HG02798 (cell line): ENCODE data around the gene CLPX.
"Not testable (repeated sequence)": the region's sequence is repeated elsewhere in the genome, so short reads cannot be mapped to it uniquely, and the experiment has no call there.

Experiments used
- ATAC-seq: cut with Tn5 transposase; IDR thresholded peaks from one replicate; pipeline ENCODE4 v1.9.1; 2021; ENCODE audit warnings: mild to moderate bottlenecking; ENCODE audit not compliant: unreplicated experiment, poor library complexity

CLPX gene

DNA sequence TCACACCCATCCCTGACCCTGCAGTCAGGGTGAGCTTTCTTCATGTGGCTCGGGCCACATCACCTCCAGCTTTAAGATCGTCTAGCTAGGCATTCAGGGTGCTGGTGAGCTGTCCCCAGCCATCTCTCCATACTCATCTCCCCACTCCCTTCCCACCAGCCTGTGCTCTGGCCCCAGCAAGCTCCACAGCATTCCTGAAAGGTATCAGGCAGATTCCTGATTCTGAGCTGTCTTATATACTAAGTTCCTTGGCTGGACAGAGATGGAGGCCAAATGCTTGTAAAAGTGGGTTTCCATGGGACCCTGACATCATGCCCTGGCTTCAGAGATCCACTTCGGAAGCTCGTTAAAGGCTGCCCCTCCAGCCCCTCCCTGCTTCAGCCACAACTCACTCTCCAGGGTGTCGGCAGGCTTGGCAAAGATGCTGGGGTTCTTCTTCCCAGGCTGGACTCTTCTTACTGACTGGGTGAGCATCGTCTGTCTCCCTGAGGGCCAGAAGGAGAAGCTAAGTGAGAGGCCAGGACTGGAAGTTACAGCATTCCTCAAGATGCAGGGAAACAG lies 22.2 kb upstream of the CLPX start:
- ATAC-seq: no peak

DNA sequence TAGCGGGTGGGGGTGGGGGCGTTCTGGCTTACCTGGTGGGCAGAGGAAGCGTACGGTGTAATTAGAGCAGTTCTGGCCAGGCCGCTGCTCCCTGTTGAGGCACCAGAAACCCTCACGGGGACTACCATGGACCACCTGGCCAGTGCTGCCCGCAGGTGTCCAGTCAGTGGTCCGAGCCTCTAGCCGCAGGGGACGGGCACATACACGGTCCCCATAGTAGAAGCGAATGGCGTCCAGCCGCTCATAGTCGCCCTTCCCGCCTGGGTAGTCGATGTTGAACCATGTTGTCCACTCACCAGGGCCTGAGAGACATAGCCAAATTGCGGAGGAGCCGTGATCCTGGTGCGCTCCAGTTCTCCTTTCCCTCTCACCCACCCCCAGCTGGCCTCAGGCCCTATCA lies 21.6 kb upstream of the CLPX start:
- no peak for ATAC-seq

GRCh38 chr15:65204931-65205660 lies 20.0 kb upstream of the CLPX start:
- ATAC-seq: no peak

GRCh38 chr15:65204236-65204930 lies 19.2 kb upstream of the CLPX start:
- no peak for ATAC-seq

DNA sequence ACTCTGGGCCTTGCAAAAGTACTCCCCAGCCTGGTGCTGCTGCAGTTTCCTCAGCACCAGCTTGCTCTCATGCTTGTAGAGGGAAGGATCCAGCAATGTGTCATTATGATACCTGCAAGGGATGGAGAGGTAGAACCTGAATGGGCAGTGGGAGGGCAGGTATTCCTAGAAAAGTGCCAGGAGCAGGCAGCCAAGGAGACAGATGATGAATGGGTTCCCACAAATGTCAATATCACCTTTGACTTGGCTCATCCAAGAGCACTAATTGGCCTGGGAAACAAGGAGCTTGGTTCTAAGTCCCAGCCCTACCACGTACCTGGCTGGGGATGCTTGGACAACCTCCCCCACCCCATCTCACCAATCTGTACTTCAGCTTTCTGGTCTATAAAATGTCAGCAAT lies 16.8 kb upstream of the CLPX start:
- no peak for ATAC-seq

- no peak for ATAC-seq
Measured at GRCh38 chr15:65198571-65198970, 13.4 kb upstream of the CLPX start.

GRCh38 chr15:65197337-65197645 lies 12.1 kb upstream of the CLPX start:
- ATAC-seq: no peak

DNA sequence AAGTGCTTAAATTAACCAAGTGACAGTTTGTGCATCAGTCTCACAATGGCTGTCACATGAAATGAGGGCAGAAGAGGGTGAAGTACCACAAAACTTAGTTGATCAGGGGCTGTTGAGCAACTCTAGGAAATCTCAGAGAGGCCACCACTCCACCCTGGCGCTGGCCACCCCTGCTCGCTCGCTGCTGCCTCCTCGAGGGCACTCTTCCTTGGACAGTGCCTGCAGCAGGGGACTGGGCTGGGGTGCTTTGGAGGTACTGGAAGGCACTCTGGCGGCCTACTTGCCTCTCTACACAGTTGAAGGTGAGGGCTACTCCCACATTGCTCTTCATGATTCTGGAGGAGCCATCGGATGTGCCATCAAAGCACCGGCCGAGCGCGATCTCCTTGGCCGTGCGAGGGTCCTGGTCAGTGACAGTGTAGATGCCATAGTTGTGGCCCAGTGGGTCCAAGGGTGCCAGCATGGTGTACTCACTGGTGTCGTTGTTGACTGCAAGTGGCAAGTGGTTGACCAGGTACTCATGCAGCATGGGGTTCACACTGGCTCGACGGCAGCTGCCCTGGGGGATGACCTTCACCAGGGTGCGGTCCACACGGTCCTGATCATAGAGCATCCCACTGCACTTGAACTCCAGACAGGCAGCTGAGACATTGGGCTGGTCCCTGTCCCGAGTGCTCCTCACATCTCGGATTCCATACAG lies 11.6 kb upstream of the CLPX start:
- no peak for ATAC-seq

GRCh38 chr15:65195548-65195923 lies 10.4 kb upstream of the CLPX start:
- ATAC-seq: no peak

GRCh38 chr15:65194826-65195547 lies 9.8 kb upstream of the CLPX start:
- ATAC-seq: no peak

DNA sequence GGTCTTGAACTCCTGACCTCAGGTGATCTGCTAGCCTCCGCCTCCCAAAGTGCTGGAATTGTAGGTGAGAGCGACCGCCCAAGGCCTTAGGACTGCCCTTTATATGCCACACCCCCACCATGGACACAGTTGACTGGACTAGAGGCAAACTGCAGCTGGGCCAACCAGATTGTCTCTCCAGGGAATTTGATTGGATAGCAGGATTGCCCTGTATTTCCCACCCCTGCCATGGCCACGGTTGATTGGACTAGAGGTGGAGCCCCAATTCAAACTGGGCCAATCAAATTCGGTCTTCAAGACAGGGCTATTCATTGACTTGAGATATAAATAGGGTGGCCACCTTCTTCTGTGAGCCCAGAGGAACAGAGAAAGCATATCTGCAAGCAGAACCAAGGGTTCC lies 6.9 kb upstream of the CLPX start:
- no peak for ATAC-seq

- ATAC-seq: no peak
Measured at GRCh38 chr15:65189102-65189740, 4.1 kb upstream of the CLPX start.

DNA sequence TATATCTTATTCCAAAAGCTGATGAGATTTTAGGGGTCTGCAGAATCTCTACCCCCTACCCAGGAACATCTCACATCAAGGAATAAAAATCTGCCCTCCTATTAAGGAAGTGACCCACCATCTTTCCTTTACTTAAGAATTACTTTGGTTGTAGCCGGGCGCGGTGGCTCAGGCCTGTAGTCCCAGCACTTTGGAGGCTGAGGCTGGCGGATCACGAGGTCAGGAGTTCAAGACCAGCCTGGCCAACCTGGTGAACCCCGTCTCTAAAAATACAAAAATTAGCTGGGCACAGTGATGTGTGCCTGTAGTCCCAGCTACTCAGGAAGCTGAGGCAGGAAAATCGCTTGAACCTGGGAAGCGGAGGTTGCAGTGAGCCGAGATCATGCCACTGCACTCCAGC lies 3.3 kb upstream of the CLPX start:
- not testable (repeated sequence) for ATAC-seq

- ATAC-seq: peak; percentile 19
Measured at GRCh38 chr15:65184305-65184867, 756 bp downstream of the CLPX start.

- no peak for ATAC-seq
Measured at GRCh38 chr15:65183865-65184159, 1.3 kb downstream of the CLPX start.

- ATAC-seq: no peak
Measured at GRCh38 chr15:65182538-65182937, 2.6 kb downstream of the CLPX start.

DNA sequence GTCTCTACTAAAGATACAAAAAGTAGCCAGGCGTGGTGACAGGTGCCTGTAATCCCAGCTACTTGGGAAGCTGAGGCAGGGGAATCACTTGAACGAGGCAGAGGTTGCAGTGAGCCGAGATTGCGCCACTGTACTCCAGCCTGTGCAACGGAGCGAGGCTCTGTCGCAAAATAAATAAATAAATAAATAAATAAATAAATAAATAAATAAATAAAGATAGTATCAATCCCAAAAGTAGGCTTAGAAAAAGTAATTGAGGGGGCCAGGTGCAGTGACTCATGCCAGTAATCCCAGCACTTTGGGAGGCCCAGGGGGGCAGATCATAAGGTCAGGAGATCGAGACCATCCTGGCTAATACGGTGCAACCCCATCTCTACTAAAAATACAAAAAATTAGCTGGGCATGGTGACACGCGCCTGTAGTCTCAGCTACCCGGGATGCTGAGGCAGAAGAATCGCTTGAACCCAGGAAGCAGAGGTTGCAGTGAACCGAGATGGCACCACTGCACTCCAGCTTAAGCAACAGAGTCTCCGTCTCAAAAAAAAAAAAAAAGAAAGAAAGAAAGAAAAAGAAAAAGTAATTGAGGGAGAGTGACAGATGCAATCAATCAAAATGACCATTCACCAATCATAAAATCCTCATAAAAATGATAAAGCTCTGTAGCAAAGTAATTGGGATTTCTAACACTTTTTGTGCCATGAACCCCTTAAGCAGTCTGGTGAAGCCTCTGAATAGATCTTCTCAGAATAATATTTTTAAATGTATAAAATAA lies 3.4 kb downstream of the CLPX start:
- ATAC-seq: not testable (repeated sequence)

DNA sequence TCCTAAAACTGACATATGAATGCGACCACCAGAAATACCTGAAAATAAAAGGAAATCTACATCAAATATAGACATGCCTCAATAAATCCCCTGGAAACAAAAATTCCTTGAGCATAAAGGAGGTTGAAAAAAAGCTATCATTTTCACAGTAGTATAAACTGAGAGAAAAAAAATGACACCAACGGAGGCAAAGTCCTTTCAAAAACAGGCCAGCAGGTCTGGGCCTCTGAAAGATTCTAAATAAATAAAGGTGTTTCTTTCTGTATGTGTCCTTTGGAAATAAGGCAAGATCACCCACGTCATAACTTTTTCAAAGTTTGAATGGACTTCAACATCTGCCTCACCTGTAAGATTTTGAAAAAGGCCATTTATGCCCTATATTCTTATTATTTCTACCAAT lies 5.0 kb downstream of the CLPX start:
- no peak for ATAC-seq

- no peak for ATAC-seq
Measured at GRCh38 chr15:65177901-65178300, 7.2 kb downstream of the CLPX start.
